Activated T-helper 1 cell treated with anti-CD3 and anti-CD28 coated beads, Interleukin-2, amount 50 U/mL, for 16 hours (primary cell): ENCODE results near the gene PCOLCE2.

Experiments used
- DNase-seq, 2 donors: peaks; one replicate each; pipeline ENCODE4 v3.0.0-alpha.2; 2020; ENCODE audit warnings: low read depth in 1 of 2, low spot score in 1 of 2

Gene PCOLCE2, protein sequence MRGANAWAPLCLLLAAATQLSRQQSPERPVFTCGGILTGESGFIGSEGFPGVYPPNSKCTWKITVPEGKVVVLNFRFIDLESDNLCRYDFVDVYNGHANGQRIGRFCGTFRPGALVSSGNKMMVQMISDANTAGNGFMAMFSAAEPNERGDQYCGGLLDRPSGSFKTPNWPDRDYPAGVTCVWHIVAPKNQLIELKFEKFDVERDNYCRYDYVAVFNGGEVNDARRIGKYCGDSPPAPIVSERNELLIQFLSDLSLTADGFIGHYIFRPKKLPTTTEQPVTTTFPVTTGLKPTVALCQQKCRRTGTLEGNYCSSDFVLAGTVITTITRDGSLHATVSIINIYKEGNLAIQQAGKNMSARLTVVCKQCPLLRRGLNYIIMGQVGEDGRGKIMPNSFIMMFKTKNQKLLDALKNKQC

DNA sequence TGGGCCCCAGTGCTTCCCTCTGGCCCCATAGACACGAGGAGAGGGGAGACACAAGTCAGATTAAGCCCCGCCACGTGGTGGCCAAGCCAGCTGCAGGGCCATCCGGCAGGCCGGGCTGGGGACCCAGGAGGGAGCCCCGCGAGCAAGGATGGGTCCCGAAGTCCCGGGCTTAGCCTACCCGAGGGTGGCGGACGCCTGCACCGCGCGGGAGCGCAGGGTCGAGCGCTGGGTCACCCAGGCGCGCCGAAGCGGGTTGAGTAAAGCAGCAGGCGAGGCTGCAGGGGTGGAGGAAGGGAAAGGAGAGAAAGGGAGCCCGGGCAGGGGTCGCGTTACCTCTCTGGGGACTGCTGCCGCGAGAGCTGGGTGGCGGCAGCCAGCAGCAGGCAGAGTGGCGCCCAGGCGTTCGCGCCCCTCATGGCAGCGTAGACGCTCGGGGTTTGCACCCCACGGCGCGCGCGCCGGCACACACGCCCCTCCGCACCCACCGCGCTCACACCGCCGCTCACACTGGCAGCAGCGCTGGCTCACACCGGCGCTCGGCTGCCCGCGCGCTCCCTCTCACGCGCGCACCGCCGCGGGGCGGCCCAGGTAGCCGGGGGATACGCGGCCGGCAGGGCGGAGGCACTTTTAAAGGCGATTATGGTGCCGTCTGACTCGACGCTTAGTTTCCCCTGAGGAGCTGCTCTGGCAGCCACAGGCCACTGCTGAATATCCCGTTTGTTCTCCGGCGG lies at the start of gene PCOLCE2:
TSS of gene PCOLCE2 (minus strand) at position 603 of the 731 bp plus-strand sequence. CDS start at position 416, 187 bp downstream.
- no peak for DNase-seq

DNA sequence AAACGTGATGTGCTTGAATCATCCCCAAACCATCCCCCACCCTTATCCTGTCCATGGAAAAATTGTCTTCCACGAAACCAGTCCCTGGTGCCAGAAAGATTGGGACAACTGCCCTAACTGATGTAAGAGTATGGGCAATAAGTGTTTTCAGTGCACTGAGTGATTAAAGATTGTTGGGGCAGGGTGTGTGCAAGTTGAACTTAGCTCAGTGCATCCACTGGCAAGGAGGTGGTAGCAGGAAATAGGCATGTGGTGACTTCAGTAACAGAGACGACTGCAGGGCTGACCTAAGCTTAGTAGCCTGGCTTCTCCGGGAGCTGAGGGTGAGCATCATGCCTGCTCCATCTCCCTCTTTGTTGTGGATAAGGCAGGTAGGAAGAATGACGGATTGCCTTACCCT lies 47.1 kb upstream of the PCOLCE2 start:
- no peak for DNase-seq

DNA sequence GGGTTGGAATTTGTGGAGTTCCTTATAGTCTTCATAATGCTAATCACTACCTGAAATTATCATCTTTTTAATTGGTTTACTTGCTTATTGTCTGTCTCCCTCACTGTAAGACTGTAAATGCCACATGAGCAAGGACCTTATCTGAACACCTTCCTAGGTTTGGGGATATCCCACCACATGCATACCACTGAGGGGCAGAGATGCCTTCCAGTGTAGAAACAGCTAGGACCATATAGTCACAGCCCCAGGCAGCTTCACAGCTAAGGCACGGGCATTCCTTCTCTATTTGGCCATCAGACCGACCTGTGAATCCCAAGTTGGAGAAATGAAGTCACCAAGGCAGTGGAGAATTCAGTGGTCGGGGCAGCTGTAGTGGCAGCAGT lies 46.0 kb upstream of the PCOLCE2 start:
- no peak for DNase-seq

DNA sequence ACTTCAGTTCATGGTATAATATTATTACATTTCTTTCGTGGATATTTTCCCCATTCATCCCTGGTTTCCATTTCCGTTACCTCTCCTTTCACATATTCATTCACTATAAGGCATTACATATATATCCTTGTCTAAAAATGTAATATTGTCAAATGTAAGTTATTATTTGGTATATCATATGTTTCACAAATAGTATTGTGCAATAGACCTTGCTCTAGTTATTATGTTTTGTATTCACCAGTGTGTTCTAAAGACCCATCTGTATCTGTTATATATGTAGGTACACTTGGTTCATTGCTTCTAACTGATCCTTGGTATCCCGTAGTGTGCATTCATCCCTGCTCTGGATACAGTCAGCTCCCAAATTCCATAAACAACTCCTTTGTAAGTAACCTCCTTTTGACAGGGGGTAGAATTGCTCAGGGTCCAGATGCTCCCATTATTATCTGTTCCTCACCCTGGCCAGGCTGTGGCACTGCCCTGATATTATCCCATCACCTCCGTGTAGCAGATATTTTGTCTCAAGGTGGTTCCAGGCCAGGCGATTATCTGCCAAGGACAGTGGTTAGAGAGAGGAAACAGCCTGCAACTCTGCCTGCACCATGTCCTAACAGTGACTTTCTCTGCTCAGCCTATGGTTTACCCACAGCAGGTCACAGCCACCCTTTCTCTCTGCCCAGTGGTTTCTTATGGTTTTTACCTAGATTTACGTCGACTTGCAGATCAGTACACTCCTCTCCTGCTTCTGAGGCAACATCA lies 45.4 kb upstream of the PCOLCE2 start:
- no peak for DNase-seq

DNA sequence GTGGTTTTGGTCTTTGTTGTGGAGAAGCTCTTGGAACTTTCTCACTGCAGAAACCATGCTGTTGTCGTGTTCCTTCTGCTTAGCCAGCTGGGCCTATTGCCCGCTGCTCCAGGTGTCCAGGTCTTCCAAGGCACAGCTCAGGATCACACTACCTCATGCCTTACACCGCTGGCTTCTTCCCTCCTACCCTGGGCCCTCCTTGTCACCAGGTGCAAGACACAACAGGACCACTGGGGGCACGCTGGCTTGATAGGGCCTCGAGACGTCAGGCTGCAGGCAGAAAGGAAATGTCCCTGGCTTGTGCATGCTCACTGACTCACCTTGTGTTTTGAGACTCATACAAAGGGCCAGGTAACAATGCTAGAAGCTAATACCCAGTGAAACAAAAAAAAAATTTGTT lies 42.3 kb upstream of the PCOLCE2 start:
- DNase-seq: no peak

DNA sequence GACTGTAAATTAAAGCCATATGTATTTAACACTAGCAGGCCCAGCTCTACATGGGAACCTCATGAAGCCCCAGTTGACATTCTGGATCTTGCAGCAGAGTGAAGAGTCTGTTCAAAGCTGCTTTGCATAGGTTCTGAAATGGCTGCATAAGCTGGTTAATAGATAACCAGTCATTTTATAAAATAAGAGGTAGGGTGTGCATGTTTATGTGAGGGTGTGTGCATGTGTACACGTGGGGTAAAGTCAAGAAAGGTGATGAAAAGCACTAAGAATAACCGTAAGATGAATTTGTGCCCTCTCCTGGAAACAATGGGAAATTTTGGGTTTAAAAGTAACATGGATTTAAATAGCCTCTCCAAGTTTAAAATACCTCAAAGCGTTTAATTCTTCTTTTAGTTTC lies 41.6 kb upstream of the PCOLCE2 start:
- DNase-seq: no peak

DNA sequence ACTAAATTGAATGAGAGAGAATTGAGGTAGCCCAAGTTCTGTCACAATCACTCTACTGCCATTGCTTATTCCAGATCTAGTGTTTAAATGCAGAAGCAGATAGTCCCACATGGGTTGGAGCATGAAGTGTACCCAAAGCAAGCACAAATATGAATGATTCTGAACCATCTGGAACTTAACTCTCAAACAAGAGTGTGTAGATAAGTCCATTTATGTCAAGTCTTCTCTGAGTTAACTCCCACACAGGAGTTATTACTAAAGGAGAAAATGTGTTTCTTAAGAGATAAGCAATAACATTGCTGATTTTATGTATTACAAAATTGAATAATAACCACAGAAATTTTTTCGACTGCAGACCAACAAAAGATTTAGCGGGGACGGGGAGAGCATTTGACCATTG lies 41.0 kb upstream of the PCOLCE2 start:
- DNase-seq: no peak

DNA sequence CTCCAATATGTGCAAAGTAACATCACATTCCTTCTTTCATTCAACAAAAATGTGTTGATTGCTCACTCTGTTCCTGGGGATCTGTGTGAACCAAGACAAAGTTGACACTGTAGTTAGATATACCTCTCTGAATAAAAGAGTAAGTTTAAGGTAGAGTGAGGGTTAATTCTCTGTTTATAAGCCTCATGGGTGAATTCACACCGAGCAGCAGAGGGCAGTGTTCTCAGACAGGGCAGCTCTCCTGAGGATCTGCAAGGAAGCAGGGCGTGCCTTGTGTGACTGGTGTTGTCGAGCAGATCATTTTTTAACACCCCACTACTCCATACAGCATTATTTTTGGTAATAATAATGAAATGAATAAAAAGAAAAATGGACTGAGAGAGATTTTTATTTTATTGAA lies 40.2 kb upstream of the PCOLCE2 start:
- no peak for DNase-seq

DNA sequence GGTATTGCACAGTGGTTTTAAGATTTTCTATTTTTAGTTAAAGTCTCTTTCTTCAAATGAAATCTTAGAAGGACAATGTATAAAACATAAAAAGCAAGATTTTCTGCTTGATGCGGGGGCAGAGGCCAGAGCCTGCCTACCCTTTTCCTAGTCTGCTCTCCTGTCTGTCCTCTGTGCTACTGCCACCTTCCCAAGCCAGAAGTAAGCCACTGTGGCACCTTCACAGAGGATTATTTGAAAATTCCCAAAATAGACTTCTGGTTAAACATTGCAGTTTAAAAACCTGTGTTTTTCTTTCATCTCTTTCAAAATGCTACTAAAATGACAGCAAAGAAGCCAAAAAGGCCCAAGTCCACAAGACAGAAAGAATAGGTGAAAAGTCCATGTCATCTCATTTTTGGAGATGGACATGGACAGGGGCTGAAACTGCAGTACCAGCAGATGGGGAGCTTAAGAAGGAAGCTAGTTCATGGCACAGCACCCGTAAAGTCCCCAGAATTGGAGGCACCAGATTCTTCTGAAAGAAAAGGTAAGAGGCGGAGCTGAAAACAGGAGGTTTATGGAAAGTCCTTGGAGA lies 37.6 kb upstream of the PCOLCE2 start:
- no peak for DNase-seq

DNA sequence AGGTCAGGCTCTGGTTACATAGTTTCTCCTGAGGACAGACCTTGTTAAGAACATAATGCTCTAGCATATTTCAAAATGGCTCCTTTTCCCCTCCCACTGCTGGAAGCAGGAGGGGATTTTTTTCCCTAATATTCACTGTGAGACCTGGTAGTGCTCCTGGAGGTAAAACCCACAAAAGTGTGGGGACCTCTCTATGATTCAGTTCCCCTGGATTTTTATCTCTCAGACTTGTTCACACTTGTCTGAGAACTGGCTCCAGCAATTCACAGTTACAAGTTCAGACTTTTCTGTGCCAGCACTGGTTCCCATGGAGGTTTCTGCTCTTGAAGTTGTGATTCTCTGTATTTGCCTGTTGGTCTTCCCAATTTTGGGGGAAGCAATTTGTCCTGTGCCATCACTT lies 36.3 kb upstream of the PCOLCE2 start:
- DNase-seq: no peak

DNA sequence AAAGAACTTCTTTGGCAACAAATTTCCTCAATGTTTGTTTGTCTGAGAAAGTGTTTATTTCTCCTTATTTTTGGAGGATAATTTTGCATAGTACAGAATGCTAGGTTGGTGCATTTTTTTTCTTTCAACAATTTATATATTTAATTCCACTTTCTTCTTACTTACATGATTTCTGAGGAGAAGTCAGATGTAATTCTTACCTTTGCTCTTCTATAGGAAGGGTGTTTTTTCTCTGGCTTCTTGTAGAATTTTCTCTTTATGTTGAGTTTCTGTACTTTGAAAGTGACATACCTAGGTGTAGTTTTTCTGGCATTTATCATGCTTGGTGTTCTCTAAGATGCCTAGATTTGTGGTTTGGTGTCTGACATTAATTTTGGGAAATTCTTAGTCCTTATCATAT lies 34.8 kb upstream of the PCOLCE2 start:
- no peak for DNase-seq

DNA sequence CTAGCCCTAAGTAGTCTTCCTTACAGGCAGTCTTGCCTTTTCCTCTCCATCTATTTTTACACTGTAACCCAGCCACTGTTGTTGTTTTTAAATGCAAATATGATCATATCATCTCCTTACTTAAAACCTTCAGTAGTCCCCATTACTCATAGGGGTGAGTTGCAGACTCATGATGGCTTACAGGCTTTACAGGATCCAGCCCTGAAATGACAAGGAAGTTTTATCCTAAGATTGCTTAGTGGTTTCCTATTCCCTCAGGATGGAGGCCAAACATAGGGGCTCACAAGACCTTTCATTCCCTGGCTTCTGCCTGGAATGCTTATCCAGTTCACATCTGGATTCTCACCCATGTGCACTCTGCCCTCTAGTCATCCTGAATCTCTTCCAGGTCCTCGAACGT lies 27.7 kb upstream of the PCOLCE2 start:
- DNase-seq: no peak

DNA sequence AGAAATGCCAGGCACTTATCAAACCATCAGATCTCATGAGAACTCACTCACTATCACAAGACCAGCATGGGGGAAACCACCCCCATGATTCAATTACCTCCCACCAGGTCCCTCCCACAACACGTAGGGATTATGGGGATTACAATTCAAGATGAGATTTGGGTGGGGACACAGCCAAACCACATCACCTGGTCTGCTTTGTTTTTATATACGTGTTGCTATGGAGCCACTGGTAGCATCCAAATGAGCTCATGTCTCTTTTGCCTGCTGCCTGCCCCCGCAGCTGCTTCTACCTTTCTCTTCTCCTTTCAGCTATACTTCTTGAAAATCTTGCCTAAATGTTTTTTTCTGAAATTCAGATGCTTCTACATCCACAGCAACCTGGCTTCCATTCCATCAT lies 26.8 kb upstream of the PCOLCE2 start:
- DNase-seq: no peak

DNA sequence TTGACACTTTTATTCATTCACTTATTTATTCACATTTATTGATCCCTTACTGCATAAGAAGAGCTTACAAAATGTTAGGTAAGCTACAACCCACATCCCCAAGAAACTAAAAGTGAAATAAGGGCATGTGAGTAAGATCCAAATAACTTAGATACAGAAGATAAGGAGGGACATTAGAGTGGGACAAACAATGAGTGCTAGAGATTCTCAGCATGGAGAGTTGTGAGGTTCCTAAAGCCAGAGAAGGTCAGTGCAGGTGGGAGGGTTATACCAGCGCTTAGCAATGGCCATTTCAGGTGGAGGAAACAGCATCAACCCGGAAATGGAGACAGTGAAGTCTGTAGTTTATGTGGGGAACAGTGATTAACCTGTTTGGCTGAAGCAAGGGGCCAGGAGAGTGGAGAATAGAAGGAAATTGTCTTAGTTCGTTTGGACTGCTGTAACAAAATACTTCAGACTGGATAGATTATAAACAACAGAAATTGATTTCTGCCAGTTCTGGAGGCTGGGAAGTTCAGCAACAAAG lies 25.5 kb upstream of the PCOLCE2 start:
- no peak for DNase-seq

DNA sequence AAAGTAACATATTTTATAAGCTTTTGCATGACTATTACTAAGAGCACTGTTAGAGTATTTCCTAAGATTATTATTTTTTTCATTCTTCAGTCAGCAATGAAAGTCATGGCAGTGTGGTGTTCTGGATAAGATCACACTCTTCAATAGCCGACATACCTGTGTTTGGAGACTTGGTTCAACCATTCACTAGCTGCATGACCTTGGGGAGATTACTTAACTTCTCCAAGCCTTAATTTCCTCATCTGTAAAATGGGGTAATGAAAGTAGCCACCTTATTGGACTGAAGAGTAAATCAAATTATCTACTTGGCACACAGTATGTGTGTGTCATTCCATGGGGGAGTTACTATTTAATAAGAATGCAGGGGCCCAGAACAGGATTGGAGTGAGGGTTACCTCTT lies 24.5 kb upstream of the PCOLCE2 start:
- DNase-seq: no peak

DNA sequence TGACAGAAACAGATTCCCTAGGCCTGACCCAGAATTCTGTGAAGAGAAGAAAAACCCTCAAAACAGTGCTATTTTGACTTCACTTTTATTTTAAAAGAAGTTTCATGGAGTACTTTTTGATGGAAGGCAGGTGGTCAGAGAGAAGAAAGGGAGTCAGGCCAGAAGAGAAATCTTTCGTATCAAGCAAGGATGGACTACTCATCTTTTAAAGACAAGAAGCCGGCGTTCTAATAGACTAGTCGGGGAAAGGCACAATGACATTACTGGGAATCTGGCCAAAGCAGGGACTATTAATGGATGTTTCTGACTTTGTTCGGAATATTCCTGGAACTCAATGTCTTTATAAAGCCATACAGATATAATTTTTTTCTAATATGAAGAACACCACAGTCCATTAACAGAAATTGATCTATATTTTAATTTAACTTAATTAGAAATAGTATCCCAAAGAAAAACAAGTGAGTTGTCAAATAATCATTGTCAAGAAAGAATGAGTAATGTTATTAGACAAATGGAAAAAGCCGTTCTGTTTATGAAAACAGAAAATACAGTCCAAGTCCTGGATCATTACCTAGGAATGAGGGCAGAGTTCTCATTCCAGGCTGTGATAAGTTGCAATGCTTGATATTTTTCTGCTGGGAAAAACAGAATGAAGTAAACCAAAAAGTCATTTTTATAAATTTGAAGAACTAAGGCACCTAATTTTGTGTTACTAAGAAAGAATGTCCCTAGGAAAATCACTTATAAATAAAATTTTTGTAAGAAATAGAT lies 23.7 kb upstream of the PCOLCE2 start:
- DNase-seq: no peak

DNA sequence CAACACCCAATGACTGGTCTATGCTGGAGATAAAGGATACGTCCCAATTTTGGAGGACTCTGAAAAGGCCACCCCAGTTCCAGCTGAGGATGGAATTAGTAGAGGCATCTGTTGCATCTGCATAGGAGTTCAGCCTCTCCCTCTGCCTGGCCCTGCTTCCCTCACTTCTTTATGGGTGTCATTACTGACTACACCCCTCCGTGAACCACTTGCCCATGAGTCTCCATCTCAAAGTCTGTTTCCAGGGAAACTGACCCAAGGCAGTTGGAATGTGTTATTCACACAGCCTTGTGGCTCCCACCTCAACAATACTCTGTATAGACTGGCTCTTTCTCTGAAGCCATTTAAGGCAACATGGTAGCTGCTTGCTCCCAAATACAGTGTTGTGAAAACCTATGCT lies 21.4 kb upstream of the PCOLCE2 start:
- DNase-seq: no peak

DNA sequence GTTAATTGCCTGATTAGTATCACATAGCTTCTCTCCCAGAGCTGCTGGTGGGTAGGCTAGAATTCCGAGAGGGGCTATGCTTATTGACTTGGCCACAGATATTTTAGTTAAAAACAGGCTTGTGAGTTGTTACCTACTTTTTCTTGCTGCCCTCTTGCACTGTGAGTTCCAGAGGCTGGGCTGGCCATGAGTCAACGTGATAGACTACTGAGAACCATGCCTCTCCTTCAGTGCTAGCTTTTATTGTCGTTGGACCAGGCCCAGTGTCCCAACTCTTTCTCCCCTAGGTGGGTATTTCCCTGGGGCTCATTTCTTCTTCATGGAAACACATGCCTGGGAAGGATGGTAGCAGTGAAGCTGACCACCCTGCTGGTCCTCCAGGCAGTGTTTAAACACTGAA lies 20.4 kb upstream of the PCOLCE2 start:
- DNase-seq: no peak

DNA sequence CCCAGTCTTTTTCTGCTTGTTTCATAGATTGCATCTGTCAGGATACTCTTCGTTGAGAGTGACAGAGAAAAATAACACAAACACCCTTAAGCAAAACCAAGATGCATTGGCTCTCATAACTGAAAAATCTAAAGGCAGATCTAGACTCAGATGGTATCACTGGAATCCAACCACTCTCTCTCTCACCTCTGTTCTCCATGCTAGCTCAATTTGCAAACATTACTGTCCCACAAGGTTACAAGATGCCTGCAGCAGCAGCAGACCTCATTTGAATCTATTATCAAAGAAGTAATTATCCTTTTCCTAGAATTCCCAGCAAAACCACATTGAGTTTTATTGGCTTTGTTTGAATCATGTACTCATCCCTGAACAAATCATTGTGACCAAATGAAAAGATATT lies 19.1 kb upstream of the PCOLCE2 start:
- DNase-seq: no peak

DNA sequence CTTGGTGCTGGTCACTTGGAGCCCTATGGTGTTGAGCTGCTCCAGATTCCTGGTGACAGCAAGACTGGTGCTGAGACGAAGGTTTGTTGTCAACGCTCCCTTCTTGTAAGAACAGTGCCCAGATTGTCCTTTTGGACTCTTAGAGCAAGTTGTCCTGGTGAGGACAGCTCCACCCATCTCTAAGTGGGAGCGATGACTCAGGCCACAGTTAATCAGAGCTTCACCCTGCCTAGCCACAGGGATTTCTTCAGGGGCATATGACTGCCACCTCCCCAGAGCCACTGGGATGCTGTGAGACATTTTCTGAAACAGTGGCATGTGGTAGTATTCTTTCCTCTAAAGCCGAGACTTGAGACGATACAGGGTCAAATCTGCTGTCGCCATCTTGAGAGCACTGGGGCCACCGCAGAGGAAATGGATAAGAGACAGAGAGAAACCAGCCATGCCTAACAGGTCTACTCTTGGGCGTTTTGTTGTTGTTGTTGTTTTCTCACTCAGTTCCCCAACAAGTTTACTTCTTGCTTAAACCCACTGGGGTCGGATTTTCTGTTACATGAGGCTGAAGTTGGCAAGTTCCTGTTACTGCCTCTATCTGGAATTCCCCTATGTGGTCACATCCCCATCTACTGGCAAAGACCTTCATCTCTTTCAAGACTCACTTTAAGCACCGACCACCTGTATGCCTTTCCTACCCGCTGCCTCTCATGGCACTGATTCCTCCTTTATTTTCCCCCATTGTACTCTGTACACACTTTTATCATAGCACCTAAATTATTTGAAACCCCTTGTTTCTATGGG lies 16.0 kb upstream of the PCOLCE2 start:
- no peak for DNase-seq
